SK-N-MC (cell line): Measurements from ENCODE around the gene CDK8.
"Not testable (repeated sequence)": the region's sequence is repeated elsewhere in the genome, so short reads cannot be mapped to it uniquely, and the experiment has no call there.

ENCODE experiments used
- DNase-seq: peaks from one replicate; pipeline ENCODE4 v3.0.0-alpha.2; 2011; ENCODE audit warnings: low read depth, low spot score
- H3K27ac ChIP-seq: fragments of 200-600 bp; sonication (generic); 2 replicates; pipeline ENCODE4 v1.5.1; 2016; ENCODE audit warnings: mixed run types
- H3K36me3 ChIP-seq: fragments of 200-600 bp; sonication (generic); 2 replicates; pipeline ENCODE4 v1.6.1; 2017; ENCODE audit warnings: antibody characterized with exemption, low read length, mixed read lengths; ENCODE audit not compliant: insufficient read depth
- H3K4me3 ChIP-seq: fragments of 200-600 bp; sonication (generic); 2 replicates; pipeline ENCODE4 v1.5.1; 2016
- H3K9ac ChIP-seq: fragments of 200-600 bp; sonication (generic); 2 replicates; pipeline ENCODE4 v1.8.0; 2017; ENCODE audit warnings: mixed run types, mixed read lengths; ENCODE audit not compliant: insufficient read length
- H3K9me3 ChIP-seq: fragments of 200-600 bp; sonication (generic); 2 replicates; pipeline ENCODE4 v1.6.1; 2017; ENCODE audit warnings: low read depth, mild to moderate bottlenecking, antibody characterized with exemption, low read length, moderate library complexity, mixed read lengths
- EZH2 ChIP-seq: fragments of 200-600 bp; sonication (generic); IDR thresholded peaks from one replicate; pipeline ENCODE4 v1.6.1; 2017; ENCODE audit warnings: antibody characterized with exemption
- FOXP2 ChIP-seq: optimal IDR thresholded peaks from 2 replicates; pipeline ENCODE3; 2011; ENCODE audit warnings: mild to moderate bottlenecking, moderate library complexity; ENCODE audit not compliant: insufficient read depth; ENCODE audit errors: extremely low read length, control extremely low read depth
- POLR2AphosphoS5 ChIP-seq: IDR thresholded peaks from 2 replicates; pipeline ENCODE4 v1.6.1; 2012; ENCODE audit warnings: mild to moderate bottlenecking, low read depth, low read length, borderline replicate concordance

CDK8 gene

GRCh38 chr13:26266311-26266710, 12.4 kb downstream of the CDK8 start:
- TF ChIP-seq EZH2 (no peak), FOXP2 (no peak), POLR2AphosphoS5 (no peak)
- Histone ChIP-seq H3K36me3 (no peaks in the 10 kb centered on the region), H3K9me3 (no peaks in the 10 kb centered on the region), H3K9ac (no peak overlapping the region), H3K27ac (no peak overlapping the region), H3K4me3 (no peak overlapping the region)
- DNase-seq = no peak

GRCh38 chr13:26270707-26271106, 16.8 kb downstream of the CDK8 start:
- Histone ChIP-seq H3K9me3 (no peaks in the 10 kb centered on the region), H3K27ac (no peak overlapping the region), H3K9ac (no peak overlapping the region), H3K4me3 (no peak overlapping the region), H3K36me3 (no peaks in the 10 kb centered on the region)
- TF ChIP-seq POLR2AphosphoS5 (no peak), EZH2 (no peak), FOXP2 (no peak)
- DNase-seq = no peak

- no peak overlapping the region for H3K27ac ChIP-seq
- H3K9me3 ChIP-seq = no peaks in the 10 kb centered on the region
- H3K9ac ChIP-seq = no peak overlapping the region
- TF ChIP-seq EZH2 = no peak
- no peak for TF ChIP-seq FOXP2
- no peak for TF ChIP-seq POLR2AphosphoS5
- DNase-seq = no peak
- H3K36me3 ChIP-seq = no peaks in the 10 kb centered on the region
- H3K4me3 ChIP-seq = no peak overlapping the region
These were observed 18.7 kb downstream of the CDK8 start for GRCh38 chr13:26272621-26273020.

- Histone ChIP-seq H3K9me3 (0 out of 2 replicates have a peak, but pooled peaks cover 3% of the 10 kb centered on the region), H3K4me3 (no peak overlapping the region), H3K27ac (no peak overlapping the region), H3K9ac (no peak overlapping the region), H3K36me3 (peaks cover 16% of the 10 kb centered on the region)
- DNase-seq = no peak
- TF ChIP-seq POLR2AphosphoS5 (no peak), FOXP2 (no peak)
These were observed 26.4 kb downstream of the CDK8 start for GRCh38 chr13:26280295-26280694.

- Histone ChIP-seq H3K9ac (no peak overlapping the region), H3K36me3 (peaks cover 16% of the 10 kb centered on the region), H3K27ac (no peak overlapping the region), H3K4me3 (no peak overlapping the region), H3K9me3 (0 out of 2 replicates have a peak, but pooled peaks cover 3% of the 10 kb centered on the region)
- DNase-seq = no peak
- TF ChIP-seq EZH2 = no peak
- no peak for TF ChIP-seq FOXP2
- TF ChIP-seq POLR2AphosphoS5 = no peak
These were observed 26.9 kb downstream of the CDK8 start for GRCh38 chr13:26280822-26281221.

GRCh38 chr13:26285911-26286310, 32.0 kb downstream of the CDK8 start:
- H3K36me3 ChIP-seq, H3K27ac ChIP-seq, H3K4me3 ChIP-seq, DNase-seq, H3K9me3 ChIP-seq, H3K9ac ChIP-seq: not testable (repeated sequence)

- H3K27ac ChIP-seq, H3K9ac ChIP-seq, H3K9me3 ChIP-seq, H3K36me3 ChIP-seq, DNase-seq, H3K4me3 ChIP-seq: not testable (repeated sequence)
These were observed 34.9 kb downstream of the CDK8 start for GRCh38 chr13:26288838-26289237.

GRCh38 chr13:26295812-26296211, 41.9 kb downstream of the CDK8 start:
- Histone ChIP-seq H3K4me3 (no peak overlapping the region), H3K36me3 (no peaks in the 10 kb centered on the region), H3K9ac (no peak overlapping the region), H3K9me3 (no peaks in the 10 kb centered on the region), H3K27ac (no peak overlapping the region)
- DNase-seq = no peak
- no peak for TF ChIP-seq EZH2

GRCh38 chr13:26299168-26299750, 45.3 kb downstream of the CDK8 start:
- TF ChIP-seq POLR2AphosphoS5 = no peak
- no peak for TF ChIP-seq FOXP2
- TF ChIP-seq EZH2 = no peak
- DNase-seq = no peak
- no peaks in the 10 kb centered on the region for H3K36me3 ChIP-seq
- H3K9ac ChIP-seq = no peak overlapping the region
- no peaks in the 10 kb centered on the region for H3K9me3 ChIP-seq
- H3K27ac ChIP-seq = no peak overlapping the region
- H3K4me3 ChIP-seq = no peak overlapping the region
